PFSK-1 (cell line): ENCODE results near the gene USP6.

Experiments
- FOXP2 ChIP-seq: optimal IDR thresholded peaks from 2 replicates; pipeline ENCODE3; 2011; ENCODE audit warnings: borderline replicate concordance, control low read depth, inconsistent platforms; ENCODE audit not compliant: insufficient read depth; ENCODE audit errors: extremely low read length, extremely low read depth
- POLR2AphosphoS5 ChIP-seq: IDR thresholded peaks from 2 replicates; pipeline ENCODE4 v1.6.1; 2012; ENCODE audit warnings: low read depth, mild to moderate bottlenecking, control low read depth, low read length, moderate library complexity
- SIN3A ChIP-seq: IDR thresholded peaks from 2 replicates; pipeline ENCODE4 v1.6.1; 2012; ENCODE audit warnings: mild to moderate bottlenecking, low read length, moderate library complexity, borderline replicate concordance; ENCODE audit not compliant: insufficient read depth
- TAF1 ChIP-seq: IDR thresholded peaks from 2 replicates; pipeline ENCODE4 v1.6.1; 2012; ENCODE audit warnings: low read length, control low read depth, borderline replicate concordance; ENCODE audit not compliant: insufficient read depth
- TF ChIP-seq, protein P1 (sequence below), 2 experiments: IDR thresholded peaks; 2 replicates each; pipeline versions ENCODE4 v1.6.1 to v1.8.0; 2011 to 2012; ENCODE audit warnings: low read depth in 2 of 2, low read length in 2 of 2, control low read depth in 1 of 2, inconsistent platforms in 1 of 2, mild to moderate bottlenecking in 1 of 2, moderate library complexity in 1 of 2; ENCODE audit not compliant: insufficient read depth in 1 of 2

Gene USP6

GRCh38 chr17:5097101-5097834 is 18.6 kb upstream of the USP6 start:
- no peak for TF ChIP-seq TAF1
- no peak for TF ChIP-seq FOXP2
- no peak for TF ChIP-seq SIN3A
- TF ChIP-seq, protein P1, sequence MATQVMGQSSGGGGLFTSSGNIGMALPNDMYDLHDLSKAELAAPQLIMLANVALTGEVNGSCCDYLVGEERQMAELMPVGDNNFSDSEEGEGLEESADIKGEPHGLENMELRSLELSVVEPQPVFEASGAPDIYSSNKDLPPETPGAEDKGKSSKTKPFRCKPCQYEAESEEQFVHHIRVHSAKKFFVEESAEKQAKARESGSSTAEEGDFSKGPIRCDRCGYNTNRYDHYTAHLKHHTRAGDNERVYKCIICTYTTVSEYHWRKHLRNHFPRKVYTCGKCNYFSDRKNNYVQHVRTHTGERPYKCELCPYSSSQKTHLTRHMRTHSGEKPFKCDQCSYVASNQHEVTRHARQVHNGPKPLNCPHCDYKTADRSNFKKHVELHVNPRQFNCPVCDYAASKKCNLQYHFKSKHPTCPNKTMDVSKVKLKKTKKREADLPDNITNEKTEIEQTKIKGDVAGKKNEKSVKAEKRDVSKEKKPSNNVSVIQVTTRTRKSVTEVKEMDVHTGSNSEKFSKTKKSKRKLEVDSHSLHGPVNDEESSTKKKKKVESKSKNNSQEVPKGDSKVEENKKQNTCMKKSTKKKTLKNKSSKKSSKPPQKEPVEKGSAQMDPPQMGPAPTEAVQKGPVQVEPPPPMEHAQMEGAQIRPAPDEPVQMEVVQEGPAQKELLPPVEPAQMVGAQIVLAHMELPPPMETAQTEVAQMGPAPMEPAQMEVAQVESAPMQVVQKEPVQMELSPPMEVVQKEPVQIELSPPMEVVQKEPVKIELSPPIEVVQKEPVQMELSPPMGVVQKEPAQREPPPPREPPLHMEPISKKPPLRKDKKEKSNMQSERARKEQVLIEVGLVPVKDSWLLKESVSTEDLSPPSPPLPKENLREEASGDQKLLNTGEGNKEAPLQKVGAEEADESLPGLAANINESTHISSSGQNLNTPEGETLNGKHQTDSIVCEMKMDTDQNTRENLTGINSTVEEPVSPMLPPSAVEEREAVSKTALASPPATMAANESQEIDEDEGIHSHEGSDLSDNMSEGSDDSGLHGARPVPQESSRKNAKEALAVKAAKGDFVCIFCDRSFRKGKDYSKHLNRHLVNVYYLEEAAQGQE (IDR thresholded peaks at IDR 0.05; ENCODE audit: insufficient read depth in 1 of 2, low read depth in 2 of 2, low read length in 2 of 2) = no peak
- no peak for TF ChIP-seq POLR2AphosphoS5

DNA sequence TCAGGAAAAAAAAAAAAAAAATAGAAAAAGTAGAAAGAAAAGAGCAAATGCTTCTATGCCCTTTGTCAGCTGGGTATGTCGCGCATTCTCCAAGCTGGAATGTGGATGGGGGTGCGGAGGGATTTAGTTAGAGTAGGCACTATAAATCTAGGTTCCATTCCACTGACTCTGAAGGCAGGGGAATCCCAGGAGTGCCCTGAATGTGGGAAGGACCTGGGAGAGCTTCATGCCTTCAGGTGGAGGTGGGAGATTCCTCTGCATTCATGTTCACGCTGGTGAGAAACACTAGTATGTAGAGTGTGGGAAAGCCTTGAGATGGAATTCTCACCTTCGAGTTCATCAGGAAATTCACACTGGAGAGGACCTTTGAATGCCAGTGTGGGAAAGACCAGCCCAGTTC is 16.6 kb upstream of the USP6 start:
- TF ChIP-seq TAF1 = no peak
- TF ChIP-seq, protein P1 (IDR thresholded peaks at IDR 0.05; ENCODE audit: insufficient read depth in 1 of 2, low read depth in 2 of 2, low read length in 2 of 2) = no peak
- no peak for TF ChIP-seq POLR2AphosphoS5
- TF ChIP-seq SIN3A = no peak
- no peak for TF ChIP-seq FOXP2

DNA sequence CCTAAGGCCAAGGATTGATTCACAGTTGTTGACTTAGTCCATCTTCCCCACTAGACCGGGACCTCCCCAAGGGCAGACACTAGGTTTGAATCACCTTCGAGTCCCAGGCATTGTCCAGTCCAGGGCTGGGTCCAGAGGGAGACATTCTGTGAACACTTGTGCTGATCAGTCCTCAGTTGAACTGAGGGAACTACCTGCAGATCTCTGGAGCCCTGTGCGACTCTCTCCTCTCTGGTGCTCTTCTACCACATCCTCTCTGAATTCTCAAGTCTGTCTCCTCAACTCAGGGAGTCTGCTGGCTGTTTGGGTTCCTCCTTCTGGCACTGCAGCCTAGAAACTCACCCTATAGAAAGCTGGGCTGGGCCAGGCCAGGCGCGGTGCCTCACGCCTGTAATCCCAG is 15.0 kb upstream of the USP6 start:
- no peak for TF ChIP-seq POLR2AphosphoS5
- TF ChIP-seq, protein P1 (IDR thresholded peaks at IDR 0.05; ENCODE audit: insufficient read depth in 1 of 2, low read depth in 2 of 2, low read length in 2 of 2) = no peak
- TF ChIP-seq FOXP2 = no peak
- TF ChIP-seq SIN3A = no peak
- no peak for TF ChIP-seq TAF1

GRCh38 chr17:5110816-5111215 is 5.0 kb upstream of the USP6 start:
- TF ChIP-seq POLR2AphosphoS5 (no peak), SIN3A (no peak), FOXP2 (no peak), TAF1 (no peak)
- TF ChIP-seq, protein P1 (IDR thresholded peaks at IDR 0.05; ENCODE audit: insufficient read depth in 1 of 2, low read depth in 2 of 2, low read length in 2 of 2) = no peak
